M059J (cell line): ENCODE measurements around the gene PKP4. TPM values are rescaled to one million over a fixed set of nuclear protein-coding genes. Genes with fewer than 3 reads are reported as not detected.

ENCODE experiments used
- DNase-seq: peaks from one replicate; pipeline ENCODE4 v3.0.0-alpha.2; 2012; ENCODE audit warnings: low read depth
- total RNA-seq: library from RNA; depleted of rRNA; stranded (reverse); fragments of >200 nt; shearing (Covaris generic); gene quantifications from 2 replicates; pipeline ENCODE4 v1.2.3, GENCODE V29; 2014

The PKP4 gene
- total RNA-seq, 1 experiment from 2014 or later = 19.2 TPM

DNA sequence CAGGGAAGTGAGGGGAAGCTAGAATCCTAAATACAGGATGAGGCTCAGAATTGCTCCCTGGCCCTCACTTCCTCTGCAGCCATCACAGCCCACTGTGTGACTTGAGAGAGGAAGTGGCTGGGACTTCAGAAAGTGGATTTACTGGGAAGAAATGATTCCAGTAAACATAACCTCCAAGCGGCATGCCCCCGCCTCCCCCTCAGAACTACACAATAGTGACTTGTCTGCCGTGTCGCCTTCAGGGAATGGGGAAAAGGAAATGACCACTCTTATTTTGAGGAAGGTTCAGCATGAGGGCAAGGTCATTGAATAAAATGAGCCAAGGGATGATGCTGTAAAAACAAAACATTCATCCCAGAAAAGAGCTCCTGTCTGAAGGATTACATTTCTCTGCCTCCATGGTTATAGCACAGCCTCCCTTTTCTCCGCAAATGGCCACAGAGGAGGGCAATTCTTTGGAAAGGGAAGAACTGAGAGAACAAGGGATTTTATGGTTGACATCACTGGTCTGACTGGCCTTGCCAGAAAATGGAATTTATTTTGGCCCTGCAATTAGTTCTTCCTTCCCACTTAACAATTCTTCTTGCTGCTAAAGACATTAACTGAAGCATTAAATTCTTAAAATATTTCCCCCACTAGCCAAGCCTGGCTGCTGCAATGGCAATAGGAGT, 259.5 kb downstream of the PKP4 start:
- peak; percentile 38 for DNase-seq

DNA sequence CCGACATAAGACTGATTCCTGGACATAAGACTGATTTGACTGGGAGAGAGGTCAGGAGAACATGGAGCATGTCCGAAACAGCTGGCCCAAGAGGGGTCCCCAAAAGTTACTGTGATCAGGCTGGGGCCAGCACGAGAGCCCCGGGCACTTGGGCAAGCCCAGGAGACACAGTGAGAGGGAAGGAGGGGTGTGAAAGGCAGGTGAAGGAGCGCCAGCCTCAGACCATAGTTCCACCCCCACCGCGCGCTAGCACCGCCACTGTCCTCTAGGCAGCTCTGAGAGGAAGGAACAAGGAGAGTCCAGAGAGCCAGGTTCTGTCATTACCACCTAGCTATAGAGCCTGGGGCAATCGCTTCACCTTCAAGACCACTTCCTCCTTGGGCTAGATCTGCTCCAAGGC, 260.2 kb downstream of the PKP4 start:
- no peak for DNase-seq

DNA sequence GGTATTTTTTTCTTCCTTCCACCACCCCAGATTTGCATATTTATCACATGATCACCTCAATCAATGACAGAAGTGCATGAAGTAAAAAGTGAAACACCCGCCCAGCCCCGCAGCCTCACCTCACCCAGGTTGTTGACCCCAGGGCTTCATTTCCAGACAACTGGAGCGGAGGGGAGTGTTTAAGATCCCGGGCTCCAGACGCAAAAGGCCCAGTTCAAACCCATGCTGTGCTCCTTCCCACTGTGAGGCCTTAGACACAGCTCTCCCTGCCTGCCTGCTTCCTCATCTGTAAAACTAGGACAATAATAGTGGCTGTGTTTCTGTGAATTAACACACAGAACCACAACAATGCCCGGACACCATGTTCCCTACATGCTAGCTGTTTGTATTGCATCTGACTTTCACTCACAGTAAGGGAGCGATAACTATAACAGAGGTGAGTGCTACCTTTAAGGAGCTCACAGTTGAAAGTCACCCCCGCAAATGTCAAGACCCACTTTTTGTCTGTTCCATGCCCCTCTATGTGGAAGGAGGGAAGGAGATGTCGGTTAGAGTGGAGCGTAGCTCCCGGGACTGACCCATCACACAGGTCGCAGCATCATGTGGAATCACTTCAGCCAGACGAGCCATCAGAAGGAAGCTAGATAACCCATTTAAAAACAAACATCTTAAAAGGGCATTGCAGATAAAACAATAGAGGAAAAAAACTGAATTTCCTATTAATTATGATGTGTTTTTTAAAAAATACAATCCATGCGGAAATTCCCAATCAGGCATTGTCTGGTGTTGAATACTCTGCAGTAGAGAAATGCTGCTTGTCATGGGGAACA, 260.8 kb downstream of the PKP4 start:
- no peak for DNase-seq

DNA sequence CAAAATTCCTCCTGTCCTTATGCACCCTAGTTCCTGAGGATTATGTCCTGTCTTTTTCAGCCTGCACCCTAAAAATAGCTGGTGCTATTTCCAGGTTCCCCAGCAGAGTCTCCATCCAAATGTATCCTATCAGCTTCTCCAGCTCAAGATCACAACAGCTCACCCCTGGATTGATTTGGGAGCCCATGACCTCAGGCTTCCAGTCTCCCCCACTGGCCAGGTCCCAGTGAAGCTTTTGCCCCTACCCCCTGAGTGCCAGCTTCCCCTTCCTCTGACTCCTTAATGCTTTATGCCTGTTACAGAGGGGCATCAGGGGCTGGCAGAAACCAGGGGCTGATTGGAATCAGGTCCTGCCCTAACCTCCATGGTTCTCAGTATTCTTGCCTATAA, 261.4 kb downstream of the PKP4 start:
- DNase-seq = no peak

DNA sequence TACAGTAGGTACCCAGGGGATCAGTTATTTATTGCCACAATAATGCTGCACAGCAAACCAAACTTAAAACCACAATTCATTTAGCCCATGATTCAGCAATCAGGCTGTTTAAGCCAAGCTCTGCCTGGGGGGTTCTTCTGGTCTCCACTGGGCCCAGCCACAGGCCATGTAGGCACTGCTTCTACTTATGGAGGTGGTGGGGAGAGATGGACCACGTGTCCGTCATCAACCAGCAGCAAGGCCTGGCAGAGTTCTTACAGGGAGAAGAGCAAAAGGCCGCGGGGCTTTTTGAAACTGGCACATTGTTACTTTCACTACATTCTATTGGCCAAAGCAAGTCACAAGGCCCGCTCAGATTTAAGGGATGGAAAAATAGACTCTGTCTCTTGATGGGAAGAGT, 262.1 kb downstream of the PKP4 start:
- peak; percentile 84 for DNase-seq

DNA sequence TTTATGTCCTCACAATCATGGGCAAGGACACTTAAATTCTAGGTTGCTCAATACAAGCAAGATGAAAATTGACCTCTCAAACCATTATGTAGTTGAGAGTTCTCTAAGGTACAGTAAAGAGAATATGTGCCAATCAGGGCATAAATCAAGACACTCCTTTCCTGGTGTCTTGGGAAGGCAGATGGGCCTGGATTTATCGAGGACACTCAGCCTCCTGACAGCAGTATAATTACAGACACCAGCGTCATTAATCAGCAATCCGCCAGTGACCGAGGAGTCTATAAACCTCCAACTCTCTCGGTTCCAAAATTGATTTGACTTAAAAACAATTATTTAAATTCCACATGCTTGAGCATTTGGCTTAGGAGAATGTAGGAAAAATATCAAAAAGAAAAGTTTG, 262.7 kb downstream of the PKP4 start:
- no peak for DNase-seq

DNA sequence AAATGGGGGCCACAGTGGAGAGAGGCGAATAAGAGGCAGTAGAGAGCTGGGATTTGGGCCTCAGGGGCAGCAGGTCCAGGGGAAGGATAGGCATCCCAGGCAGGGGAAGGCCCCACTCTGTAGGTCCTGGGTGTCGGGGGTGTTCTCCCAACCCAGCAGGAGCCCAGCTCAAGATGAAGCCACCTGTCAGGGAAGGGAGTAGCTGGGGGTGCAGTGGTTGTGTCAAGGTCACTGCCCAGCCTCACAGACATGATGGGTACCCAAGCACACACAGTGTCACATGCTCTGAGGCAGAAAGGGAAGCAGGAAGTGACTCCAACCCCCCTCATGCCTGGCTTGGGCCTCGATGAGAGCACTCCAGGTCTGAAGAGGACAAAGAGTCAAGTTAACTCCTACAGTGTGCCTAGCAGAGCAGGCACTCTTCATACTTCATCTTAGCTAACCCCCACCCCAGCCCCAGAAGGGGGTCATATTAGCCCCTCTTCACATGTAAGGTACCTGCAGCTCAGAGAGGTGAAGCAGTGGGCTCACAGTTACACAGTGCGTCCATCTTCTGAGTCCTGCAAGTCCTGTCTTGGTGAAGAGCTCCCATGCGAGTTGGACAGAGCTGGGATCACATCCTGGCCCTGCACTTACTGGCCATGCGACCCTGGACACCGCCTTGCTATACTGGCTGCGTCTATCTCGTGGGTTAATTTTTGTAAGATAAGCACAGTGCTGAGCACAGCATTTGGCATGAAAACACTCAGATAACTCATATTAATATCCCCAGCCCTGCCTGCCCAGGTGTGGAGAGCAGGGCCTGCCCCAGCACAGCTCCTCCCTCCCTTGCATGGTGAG, 265.7 kb downstream of the PKP4 start:
- no peak for DNase-seq

DNA sequence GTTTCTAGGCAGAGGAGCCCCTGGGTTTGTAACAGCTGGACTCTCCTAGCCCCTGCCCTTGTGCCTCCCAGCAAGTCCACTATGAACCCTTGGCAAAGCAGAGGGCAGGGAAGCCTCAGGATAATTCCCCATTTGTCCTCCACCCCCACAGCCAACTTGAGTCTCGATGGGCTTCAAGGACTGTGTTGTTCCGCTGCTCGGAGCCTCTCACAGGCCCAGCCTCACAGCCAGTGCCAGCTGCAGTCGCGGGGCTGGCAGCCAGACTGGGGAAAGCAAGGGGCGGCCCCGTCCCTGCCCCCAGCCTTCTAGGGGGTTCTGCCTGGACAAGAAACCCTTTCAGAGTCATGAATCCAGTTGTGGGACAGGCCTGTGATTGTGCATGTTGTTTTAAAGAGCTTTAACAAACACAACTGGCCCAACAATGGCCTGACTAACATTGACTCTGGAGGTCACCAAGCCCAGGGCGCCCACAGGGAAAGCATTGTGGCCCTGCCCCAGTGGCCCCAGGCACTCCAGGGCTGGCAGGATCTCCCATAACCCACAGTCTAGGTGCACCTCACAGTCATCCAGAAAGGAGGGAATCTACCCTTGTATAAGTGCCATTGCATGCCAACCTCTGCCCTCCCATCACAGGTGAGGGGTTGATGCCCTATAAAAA, 266.6 kb downstream of the PKP4 start:
- peak; percentile 11 for DNase-seq

DNA sequence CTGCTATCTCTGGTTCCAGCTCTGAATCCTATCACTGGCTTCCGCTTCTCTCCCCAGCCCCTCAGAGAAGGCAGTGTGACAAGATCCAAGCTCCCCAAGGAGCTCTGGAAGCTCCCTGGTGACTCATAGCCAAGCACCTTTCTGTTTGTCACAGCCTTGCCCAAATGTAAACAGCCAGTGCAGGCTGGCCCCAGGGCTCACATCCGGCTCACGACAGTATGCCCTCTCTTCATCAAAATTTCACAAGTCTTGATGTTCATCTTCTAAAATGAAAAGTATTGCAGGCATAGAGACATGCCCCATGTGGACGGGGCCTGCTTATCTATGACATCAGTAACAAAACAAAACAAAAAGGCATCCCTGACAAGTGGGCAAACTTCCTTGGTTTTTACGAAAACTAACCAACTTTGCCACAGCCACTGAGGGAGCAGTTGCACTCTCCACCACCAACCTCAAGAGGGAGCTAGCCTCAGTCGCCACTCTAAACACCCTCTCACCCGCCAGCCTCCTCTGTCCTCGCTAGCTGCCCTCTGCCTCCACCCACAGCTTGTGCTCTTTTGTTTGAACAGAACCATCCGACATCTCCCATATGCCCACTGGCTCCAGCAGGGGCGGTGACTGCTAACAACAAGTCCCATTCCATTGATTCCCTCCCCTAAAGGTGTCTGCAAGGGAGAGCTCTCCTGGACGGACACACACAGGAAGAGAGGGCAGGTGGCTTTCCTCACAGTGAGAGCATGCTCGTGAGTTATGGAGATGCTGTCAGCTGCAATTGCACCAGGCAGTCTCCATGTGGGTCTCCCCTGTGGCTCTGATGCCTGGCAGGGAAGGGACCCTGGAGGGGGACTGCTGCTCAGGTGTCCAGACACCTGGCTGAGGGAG, 267.4 kb downstream of the PKP4 start:
- DNase-seq = peak; percentile 88

DNA sequence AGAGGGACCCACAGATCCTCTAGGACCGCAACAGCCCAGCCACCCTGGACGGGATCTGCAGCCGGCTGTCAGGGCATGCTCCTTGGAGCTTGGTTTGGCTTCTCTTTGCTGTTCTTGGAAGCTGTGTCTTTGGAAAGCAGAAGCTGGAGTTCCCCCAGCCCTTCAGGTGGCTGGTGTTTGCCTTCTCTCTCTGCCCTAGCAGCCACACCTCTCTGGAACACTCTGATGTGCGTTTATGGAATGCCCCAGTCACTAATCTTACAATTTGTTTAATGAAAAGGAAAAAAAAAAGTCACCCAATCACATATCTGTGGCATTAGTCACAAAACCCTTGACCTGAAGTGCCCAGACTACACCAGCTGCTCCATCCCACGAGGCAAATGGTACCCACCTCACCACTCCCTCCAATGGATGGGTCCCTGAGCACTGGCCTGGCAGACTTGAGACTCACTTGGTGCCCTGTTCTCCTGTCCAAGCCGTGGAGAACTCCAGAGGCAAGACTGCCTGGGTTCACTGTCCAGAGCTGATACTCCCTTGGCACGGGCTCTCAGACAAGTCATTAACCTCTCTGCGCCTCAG, 268.1 kb downstream of the PKP4 start:
- DNase-seq = peak; percentile 76

DNA sequence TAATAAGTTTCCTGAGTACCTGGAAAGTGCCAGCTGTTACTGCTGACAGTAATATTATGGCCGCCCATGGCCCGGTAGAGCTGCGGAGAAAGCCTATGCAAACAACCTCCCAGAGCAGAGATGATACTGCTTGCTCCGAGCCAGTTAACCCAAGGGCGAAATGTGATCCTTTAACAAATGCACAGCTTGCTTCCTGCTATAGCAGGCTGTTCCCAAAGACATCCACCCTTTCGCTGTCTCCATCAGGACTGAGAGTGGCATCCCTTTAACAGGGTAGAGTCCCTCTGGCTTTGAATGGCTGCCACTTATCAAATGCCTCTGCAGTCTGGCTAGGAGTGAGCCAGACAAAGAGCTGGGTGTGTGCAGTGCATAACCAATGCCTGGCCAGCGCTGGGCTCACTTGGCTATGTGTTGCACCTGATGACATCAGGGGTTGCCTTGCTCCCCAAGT, 268.7 kb downstream of the PKP4 start:
- DNase-seq = no peak

DNA sequence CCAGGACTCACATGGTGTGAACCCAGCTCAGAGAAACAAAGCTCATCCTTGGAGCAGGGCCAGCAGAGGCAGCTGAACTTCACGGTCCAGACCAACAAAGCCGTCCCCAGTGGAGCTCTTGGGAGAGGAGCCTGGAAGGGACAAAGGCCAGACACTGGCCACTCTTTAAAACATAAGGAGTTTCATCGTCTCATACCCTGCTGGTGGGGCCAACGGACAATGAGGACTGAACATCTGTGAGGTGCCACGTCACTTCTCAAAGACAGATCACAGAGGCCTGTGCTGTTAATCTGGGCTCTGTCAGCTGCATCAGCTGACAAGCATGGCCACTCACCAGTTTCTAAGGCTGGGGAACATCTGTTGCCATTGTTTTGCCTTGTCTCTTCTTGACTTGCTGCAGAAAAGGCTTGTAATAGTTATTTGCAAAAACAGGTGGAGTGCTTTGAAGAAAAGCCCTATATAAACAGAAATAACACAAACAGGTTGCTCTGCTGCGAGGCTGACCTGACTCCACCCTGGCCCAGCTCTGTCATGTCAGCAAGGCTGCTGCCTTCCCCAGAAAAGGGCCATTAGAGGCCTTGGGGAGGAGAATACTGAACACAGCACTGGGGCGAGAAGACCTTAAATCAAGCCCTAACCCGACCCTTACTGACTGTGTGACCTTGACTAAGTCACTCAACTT, 270.3 kb downstream of the PKP4 start:
- DNase-seq = no peak

DNA sequence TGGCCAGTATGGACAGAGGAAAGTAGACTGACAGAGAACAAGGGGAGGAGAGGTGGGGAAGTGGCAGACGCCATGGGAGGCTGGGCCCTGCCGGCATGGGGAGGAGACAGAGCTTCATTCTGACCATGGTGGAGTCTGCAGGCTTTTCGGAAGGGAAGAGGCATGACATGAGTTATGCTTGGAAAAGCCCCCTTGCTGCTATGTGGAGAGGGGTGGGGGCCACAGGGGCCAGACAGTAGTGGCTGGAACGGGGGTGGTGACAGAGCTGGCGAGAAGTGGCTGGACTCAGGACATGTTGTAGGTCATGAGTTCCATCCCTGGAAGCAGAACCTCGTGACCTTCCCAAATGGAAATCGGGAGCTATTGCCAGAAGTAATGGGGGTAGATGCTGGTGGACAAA, 271.7 kb downstream of the PKP4 start:
- DNase-seq = no peak

DNA sequence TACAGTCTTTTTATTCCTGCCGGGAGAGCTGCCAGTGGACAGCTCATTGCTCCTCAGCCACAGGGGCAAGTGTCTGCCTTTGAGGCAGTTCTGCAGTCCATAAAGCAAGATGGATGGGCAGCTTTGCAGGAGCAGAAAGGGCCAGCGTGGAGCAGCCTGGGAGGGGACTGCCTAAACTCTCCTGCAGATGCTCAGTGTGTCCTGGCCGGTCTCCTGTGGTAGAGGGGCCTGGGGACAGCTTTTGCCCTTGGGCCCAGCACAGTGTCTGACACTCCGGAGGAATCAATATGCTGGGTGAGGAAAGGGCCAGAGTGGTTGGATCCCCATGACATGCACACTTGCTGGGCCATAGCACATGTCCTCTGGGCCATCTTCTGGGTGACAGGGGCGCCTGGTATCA, 272.7 kb downstream of the PKP4 start:
- no peak for DNase-seq

DNA sequence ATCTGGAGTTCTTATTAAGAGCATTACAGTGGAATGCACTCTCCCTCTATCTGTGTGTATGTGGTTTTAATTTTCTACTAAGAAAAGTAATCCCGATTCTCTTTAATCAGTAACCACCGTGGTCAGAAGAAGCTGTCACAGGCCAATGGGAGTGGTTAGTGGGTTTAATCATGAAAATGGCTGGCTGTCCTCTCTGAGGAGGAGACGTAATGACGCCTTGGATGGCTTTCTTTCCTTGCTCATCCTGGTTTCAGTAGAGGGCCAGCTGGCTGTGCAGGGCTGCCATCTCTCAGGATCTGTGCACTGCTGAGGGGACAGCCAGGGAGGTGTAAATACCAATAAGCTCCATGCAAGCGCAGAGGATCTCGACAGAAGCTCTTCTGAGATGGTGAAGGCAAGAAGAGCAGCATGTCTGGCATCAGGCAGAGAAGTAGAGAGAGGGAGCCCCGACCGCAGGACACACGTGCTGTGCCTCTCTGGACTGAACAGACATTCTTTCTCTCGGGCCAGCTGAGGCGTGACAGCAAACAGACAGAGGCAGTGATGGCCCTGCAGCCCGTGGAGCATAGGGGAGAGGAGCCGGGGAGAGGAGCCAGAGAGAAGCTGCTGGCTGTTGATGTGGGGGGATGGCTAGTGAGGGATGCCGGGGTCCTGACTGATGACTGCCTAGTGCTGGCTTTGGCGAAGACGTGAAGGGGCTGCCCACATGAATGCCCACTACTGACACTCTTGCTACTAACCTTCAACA, 273.3 kb downstream of the PKP4 start:
- no peak for DNase-seq

DNA sequence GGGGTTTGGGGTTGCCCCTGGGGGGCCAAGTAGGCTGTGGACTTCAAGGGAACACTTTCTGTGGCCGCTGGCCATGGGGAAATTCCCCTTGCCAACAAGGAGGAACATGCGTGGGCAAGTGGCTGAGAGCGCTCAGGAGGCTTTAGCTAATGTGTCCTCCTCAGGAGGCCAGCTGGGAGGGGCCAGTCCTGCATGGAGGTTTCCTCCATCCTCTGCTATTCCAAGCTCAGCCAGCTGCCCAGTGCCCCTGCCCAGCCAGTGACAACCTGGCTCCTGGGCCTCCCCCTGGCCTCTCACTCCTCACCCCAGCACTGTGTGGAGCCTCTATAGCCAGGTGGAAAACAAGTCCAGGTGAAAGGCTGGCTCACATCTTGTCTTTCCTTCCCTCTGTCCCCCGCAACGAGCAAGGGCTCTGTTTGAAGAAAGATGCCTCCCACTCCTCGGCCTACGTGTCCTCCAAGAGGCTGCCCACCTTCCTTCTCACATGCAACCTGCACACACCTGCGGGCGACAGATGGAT, 273.9 kb downstream of the PKP4 start:
- no peak for DNase-seq

DNA sequence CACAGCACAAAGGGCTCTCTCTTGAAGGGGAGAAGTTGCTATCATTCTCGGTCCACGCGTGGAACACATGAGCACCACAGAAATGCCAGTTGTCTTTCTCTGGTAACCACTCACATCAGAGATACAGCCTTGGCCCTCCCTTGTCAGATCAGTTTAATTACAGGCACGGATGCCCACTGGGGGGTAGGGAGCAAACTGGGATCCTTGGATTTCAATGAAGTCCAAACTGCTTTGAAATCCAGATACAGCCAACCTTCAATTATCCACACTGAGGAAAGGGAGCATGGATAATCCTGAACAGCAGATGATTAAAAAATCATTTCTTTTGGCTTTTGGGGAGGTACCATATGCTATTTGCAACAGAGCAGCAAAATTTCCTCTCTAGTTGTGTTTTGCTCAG, 274.6 kb downstream of the PKP4 start:
- DNase-seq = no peak
